ENCODE measurements around the gene GSG1. TPM values are rescaled to one million over a fixed set of nuclear protein-coding genes. Genes with fewer than 3 reads are reported as not detected.
"Not testable (repeated sequence)": the region's sequence is repeated elsewhere in the genome, so short reads cannot be mapped to it uniquely, and the experiment has no call there.

GSG1 gene
- total RNA-seq, 2 donors from 2014 or later = 0.66 to 2.1 TPM

GRCh38 chr12:13062669-13063068 lies 40.8 kb downstream of the GSG1 start:
- Histone ChIP-seq H3K27me3 (no peaks in the 10 kb centered on the region), H3K27ac (no peak overlapping the region), H3K9me3 (no peaks in the 10 kb centered on the region), H3K4me1 (no peaks in the 10 kb centered on the region), H3K4me3 (no peak overlapping the region), H3K36me3 (replicated peaks in 1 of 2; ENCODE audit: insufficient read depth in 1 of 2, low read depth in 2 of 2) (no peaks in the 10 kb centered on the region)
- peak; percentile 33 to 48 (median 41) for DNase-seq
- ATAC-seq = peak; percentile 78
- TF ChIP-seq CTCF (IDR thresholded peaks at IDR 0.05) (no peak), POLR2A (IDR thresholded peaks at IDR 0.05) (no peak)
- intact Hi-C loops (cut with DNase I) = no loop called here
- 41 to 44% methylated on average over 5 of the region's 5 CpGs for WGBS, 2 donors

DNA sequence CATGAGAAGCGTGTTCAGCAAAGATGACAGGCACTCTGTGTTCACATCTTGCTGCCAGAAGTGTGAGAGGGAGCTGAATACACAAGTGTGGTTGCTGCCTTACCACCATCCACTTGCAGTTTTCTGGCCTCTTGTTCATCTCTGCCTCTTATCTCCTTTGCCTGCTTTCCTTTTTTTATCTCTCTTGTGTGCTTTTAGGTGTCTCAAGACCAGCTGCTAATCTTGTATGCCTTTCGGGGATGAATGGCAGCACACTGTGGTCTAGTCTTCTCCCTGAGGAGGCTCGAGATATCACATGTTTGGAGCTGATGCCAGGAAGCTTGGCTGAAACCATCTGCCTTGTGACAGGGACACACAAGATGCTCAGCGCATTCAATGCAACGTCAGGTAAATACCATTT lies 42.1 kb downstream of the GSG1 start:
- H3K9me3 ChIP-seq = no peaks in the 10 kb centered on the region
- no peaks in the 10 kb centered on the region for H3K36me3 ChIP-seq (replicated peaks in 1 of 2; ENCODE audit: insufficient read depth in 1 of 2, low read depth in 2 of 2)
- ATAC-seq (no peak), DNase-seq (no peak)
- no peaks in the 10 kb centered on the region for H3K4me1 ChIP-seq
- TF ChIP-seq CTCF (IDR thresholded peaks at IDR 0.05) = no peak
- no peak for TF ChIP-seq POLR2A (IDR thresholded peaks at IDR 0.05)
- no peaks in the 10 kb centered on the region for H3K27me3 ChIP-seq
- 84 to 88% methylated on average over 5 of the region's 5 CpGs for WGBS, 2 donors
- no peak overlapping the region for H3K27ac ChIP-seq
- no peak overlapping the region for H3K4me3 ChIP-seq
- intact Hi-C loops (cut with DNase I) = no loop called here

GRCh38 chr12:13060581-13060980 lies 42.9 kb downstream of the GSG1 start:
- Histone ChIP-seq H3K27ac (no peak overlapping the region), H3K36me3 (replicated peaks in 1 of 2; ENCODE audit: insufficient read depth in 1 of 2, low read depth in 2 of 2) (no peaks in the 10 kb centered on the region), H3K4me1 (no peaks in the 10 kb centered on the region), H3K27me3 (no peaks in the 10 kb centered on the region), H3K9me3 (no peaks in the 10 kb centered on the region), H3K4me3 (no peak overlapping the region)
- DNase-seq (no peak), ATAC-seq (no peak)
- 84 to 87% methylated on average over 2 of the region's 2 CpGs for WGBS, 2 donors
- no peak for TF ChIP-seq CTCF (IDR thresholded peaks at IDR 0.05)
- TF ChIP-seq POLR2A (IDR thresholded peaks at IDR 0.05) = no peak
- intact Hi-C loops (cut with DNase I) = no loop called here

DNA sequence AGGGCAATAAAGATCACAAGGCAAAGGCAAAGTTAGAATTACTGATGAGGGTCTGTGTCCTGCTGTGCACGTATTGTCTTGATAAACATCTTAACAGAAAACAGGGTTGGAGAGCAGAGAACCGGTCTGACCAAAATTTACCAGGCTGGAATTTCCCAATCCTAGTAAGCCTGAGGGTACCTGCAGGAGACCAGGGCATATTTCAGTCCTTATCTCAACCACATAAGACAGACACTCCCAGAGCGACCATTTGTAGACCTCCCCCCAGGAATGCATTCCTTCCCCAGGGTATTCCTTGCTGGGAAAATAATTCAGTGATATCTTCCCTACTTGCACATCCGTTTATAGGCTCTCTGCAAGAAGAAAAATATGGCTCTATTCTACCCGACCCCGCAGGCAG lies 49.9 kb downstream of the GSG1 start:
- H3K27ac ChIP-seq; H3K27me3 ChIP-seq; ATAC-seq; H3K9me3 ChIP-seq; intact Hi-C loops (cut with DNase I); H3K36me3 ChIP-seq (replicated peaks in 1 of 2; ENCODE audit: insufficient read depth in 1 of 2, low read depth in 2 of 2); H3K4me1 ChIP-seq; DNase-seq; H3K4me3 ChIP-seq: not testable (repeated sequence)
- 87 to 89% methylated on average over 6 of the region's 6 CpGs for WGBS, 2 donors

DNA sequence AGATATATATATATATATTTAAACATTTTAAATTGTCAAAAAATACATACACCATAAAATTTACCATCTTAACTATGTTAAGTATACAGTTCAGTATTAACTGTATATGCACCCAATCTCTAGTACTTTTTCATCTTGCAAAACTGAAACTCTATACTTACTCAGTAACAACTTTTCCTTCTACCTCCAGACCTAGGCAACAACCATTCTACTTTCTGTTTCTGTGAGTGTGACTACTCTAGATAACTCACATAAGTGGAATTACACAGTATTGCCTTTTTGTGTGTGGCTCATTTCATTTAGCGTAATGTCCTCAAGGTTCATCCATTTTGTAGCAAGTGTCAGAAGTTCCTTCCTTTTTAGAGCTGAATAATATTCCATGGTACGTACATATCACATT lies 51.0 kb downstream of the GSG1 start:
- TF ChIP-seq POLR2A (IDR thresholded peaks at IDR 0.05) (no peak), CTCF (IDR thresholded peaks at IDR 0.05) (no peak)
- Histone ChIP-seq H3K27me3 (no peaks in the 10 kb centered on the region), H3K4me1 (no peaks in the 10 kb centered on the region), H3K36me3 (replicated peaks in 1 of 2; ENCODE audit: insufficient read depth in 1 of 2, low read depth in 2 of 2) (no peaks in the 10 kb centered on the region), H3K4me3 (no peak overlapping the region), H3K9me3 (peaks cover 0 to 4% (median 0%) of the 10 kb centered on the region in 3 donors), H3K27ac (no peak overlapping the region)
- 48 to 49% methylated on average over 2 of the region's 2 CpGs for WGBS, 2 donors
- intact Hi-C loops (cut with DNase I) = no loop called here
- ATAC-seq (no peak), DNase-seq (no peak)
